SKM-1 (cell line): Measurements from ENCODE around the gene KLHL29.

ENCODE experiments used
- DNase-seq: peaks from one replicate; lab custom pipeline; 2025; ENCODE audit not compliant: unreplicated experiment; lab: John Stamatoyannopoulos, UW

Gene KLHL29

GRCh38 chr2:23420840-23421476, 36.0 kb downstream of the KLHL29 start:
- no peak for DNase-seq

GRCh38 chr2:23422089-23423061, 37.4 kb downstream of the KLHL29 start:
- no peak for DNase-seq

GRCh38 chr2:23423062-23423872, 38.3 kb downstream of the KLHL29 start:
- no peak for DNase-seq

- DNase-seq, result no peak
These were observed 39.1 kb downstream of the KLHL29 start for GRCh38 chr2:23423873-23424680.

- DNase-seq, result no peak
These were observed 40.4 kb downstream of the KLHL29 start for GRCh38 chr2:23425338-23425871.

- no peak for DNase-seq
These were observed 40.9 kb downstream of the KLHL29 start for GRCh38 chr2:23425885-23426262.

- DNase-seq, result no peak
These were observed 41.4 kb downstream of the KLHL29 start for GRCh38 chr2:23426263-23426905.

- no peak for DNase-seq
These were observed 42.4 kb downstream of the KLHL29 start for GRCh38 chr2:23427350-23427749.

GRCh38 chr2:23427976-23428375, 43.0 kb downstream of the KLHL29 start:
- DNase-seq, result no peak

GRCh38 chr2:23429036-23429435, 44.1 kb downstream of the KLHL29 start:
- DNase-seq, result no peak

GRCh38 chr2:23430263-23430662, 45.3 kb downstream of the KLHL29 start:
- DNase-seq, result no peak

- no peak for DNase-seq
These were observed 47.6 kb downstream of the KLHL29 start for GRCh38 chr2:23432531-23432930.

GRCh38 chr2:23433282-23433681, 48.3 kb downstream of the KLHL29 start:
- no peak for DNase-seq

- no peak for DNase-seq
These were observed 49.7 kb downstream of the KLHL29 start for GRCh38 chr2:23434721-23435121.

- DNase-seq, result no peak
These were observed 50.5 kb downstream of the KLHL29 start for GRCh38 chr2:23435250-23436035.

GRCh38 chr2:23436346-23437098, 51.5 kb downstream of the KLHL29 start:
- no peak for DNase-seq

- no peak for DNase-seq
These were observed 56.4 kb downstream of the KLHL29 start for GRCh38 chr2:23441414-23441813.

- DNase-seq, result no peak
These were observed 60.5 kb downstream of the KLHL29 start for GRCh38 chr2:23445450-23445868.
